HG02981 (cell line): ENCODE results near the gene NR5A2.
"Not testable (repeated sequence)": the region's sequence is repeated elsewhere in the genome, so short reads cannot be mapped to it uniquely, and the experiment has no call there.

Source experiments
- ATAC-seq: cut with Tn5 transposase; IDR thresholded peaks from one replicate; pipeline ENCODE4 v1.9.1; 2021; ENCODE audit warnings: mild to moderate bottlenecking, moderate library complexity; ENCODE audit not compliant: unreplicated experiment

The NR5A2 gene

GRCh38 chr1:200187332-200187731 is 159.8 kb downstream of the NR5A2 start:
- ATAC-seq: not testable (repeated sequence)

- ATAC-seq: no peak
These were observed 164.5 kb downstream of the NR5A2 start for GRCh38 chr1:200191993-200192392.

- ATAC-seq: no peak
These were observed 167.0 kb downstream of the NR5A2 start for GRCh38 chr1:200194477-200194876.

GRCh38 chr1:200198236-200198635 is 170.7 kb downstream of the NR5A2 start:
- ATAC-seq: no peak

GRCh38 chr1:200205216-200205995 is 177.9 kb downstream of the NR5A2 start:
- no peak for ATAC-seq

GRCh38 chr1:200206340-200206739 is 178.8 kb downstream of the NR5A2 start:
- no peak for ATAC-seq

- ATAC-seq: no peak
These were observed 179.3 kb downstream of the NR5A2 start for GRCh38 chr1:200206761-200207160.

GRCh38 chr1:200207711-200208126 is 180.2 kb downstream of the NR5A2 start:
- ATAC-seq: peak; percentile 86

GRCh38 chr1:200211157-200211556 is 183.6 kb downstream of the NR5A2 start:
- ATAC-seq: no peak

- no peak for ATAC-seq
These were observed 185.9 kb downstream of the NR5A2 start for GRCh38 chr1:200213392-200213791.

- ATAC-seq: no peak
These were observed 186.4 kb downstream of the NR5A2 start for GRCh38 chr1:200213921-200214320.

- no peak for ATAC-seq
These were observed 187.8 kb downstream of the NR5A2 start for GRCh38 chr1:200215350-200215749.

- no peak for ATAC-seq
These were observed 190.2 kb downstream of the NR5A2 start for GRCh38 chr1:200217703-200218102.

- no peak for ATAC-seq
These were observed 194.2 kb downstream of the NR5A2 start for GRCh38 chr1:200221614-200222282.

GRCh38 chr1:200223207-200223606 is 195.7 kb downstream of the NR5A2 start:
- no peak for ATAC-seq

GRCh38 chr1:200223613-200224012 is 196.1 kb downstream of the NR5A2 start:
- no peak for ATAC-seq

GRCh38 chr1:200224315-200224714 is 196.8 kb downstream of the NR5A2 start:
- ATAC-seq: no peak

GRCh38 chr1:200226268-200226968 is 198.9 kb downstream of the NR5A2 start:
- ATAC-seq: no peak

GRCh38 chr1:200226969-200227303 is 199.4 kb downstream of the NR5A2 start:
- ATAC-seq: no peak
